ENCODE results near the gene EMILIN3.
"Not testable (repeated sequence)": the region's sequence is repeated elsewhere in the genome, so short reads cannot be mapped to it uniquely, and the experiment has no call there.

The EMILIN3 gene

DNA sequence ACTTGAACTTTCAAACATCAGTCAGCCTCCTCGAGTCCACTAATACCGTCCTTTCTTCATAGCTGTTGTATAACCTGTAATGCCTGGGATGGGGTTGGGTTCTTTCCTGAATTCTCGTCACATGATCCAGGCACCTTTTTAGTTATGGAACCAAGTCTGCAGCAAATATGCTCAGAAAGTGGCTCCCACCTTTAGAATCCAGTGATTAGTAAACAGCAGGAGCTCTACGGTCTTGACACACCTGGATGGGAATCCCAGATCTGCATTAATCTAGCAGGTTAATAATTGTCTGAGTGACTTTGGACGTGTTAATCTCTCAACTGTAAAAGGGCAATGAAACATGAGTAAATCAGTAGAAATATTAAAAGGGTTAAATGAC lies 48.4 kb downstream of the EMILIN3 start:
- H3K9me3 ChIP-seq (ENCODE audit: control insufficient read depth, insufficient read depth, low read length) = no peaks in the 10 kb centered on the region
- H3K27ac ChIP-seq (ENCODE audit: low read length) = no peak overlapping the region
- H3K27me3 ChIP-seq (ENCODE audit: control insufficient read depth, insufficient read depth, low read length) = no peaks in the 10 kb centered on the region
- no peak overlapping the region; the same call in 1 of the 2 replicates for H3K4me3 ChIP-seq (ENCODE audit: low read length)
- no peaks in the 10 kb centered on the region for H3K36me3 ChIP-seq (ENCODE audit: control insufficient read depth, insufficient read depth, low read length)
- no peak for DNase-seq (ENCODE audit: low read depth, low spot score)
- no CpG with 5 or more reads among the region's 5 CpGs for WGBS (ENCODE audit: insufficient coverage, insufficient read length)
- peaks cover 2% of the 10 kb centered on the region; the same call in 1 of the 2 replicates for H3K4me1 ChIP-seq (ENCODE audit: control insufficient read depth, insufficient read depth, low read length)

DNA sequence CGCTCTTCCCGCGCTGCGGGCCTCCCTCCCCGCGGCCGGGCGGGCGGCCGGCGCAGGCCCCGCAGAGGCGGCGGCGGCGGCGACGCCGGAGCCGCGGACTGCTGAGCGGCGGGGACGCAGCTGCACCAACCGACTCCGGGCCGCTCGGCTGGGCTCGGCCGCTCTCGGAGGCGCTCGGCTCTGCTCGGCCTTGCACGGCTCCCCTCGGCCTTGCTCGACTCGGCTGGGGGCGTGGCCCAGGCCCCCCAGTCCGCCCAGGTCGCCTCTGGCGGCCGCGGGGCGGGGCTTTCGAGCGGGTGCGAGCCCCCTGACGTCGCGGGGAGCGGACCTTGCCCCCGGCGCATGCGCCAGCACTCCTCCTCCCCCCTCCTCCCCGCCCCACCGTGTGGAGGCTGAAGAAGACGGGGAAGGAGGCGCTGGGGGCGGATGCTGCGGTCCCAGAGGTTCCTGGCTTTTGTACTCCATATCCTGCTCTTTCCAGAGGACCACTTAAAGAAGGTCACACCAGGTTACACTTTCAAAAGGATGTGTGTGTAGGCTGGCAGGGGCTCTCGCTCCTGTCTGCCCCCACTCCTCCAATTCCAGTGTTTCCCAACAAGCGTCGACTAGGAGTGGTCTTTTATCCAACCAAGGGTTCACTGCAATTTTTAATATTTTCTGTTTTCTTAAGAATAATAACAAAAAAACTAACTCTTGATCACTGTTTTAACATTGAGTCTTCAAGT lies 48.9 kb downstream of the EMILIN3 start, which contains the start of gene ZHX3:
Gene ZHX3 (minus strand): TSS at position 186 of the 725 bp plus-strand sequence. CDS start 112,815 bp downstream, outside the sequence.
- Histone ChIP-seq H3K9me3 (ENCODE audit: control insufficient read depth, insufficient read depth, low read length) (no peaks in the 10 kb centered on the region), H3K27me3 (ENCODE audit: control insufficient read depth, insufficient read depth, low read length) (no peaks in the 10 kb centered on the region), H3K36me3 (ENCODE audit: control insufficient read depth, insufficient read depth, low read length) (no peaks in the 10 kb centered on the region), H3K27ac (ENCODE audit: low read length) (no peak within 1 kb of the TSS), H3K4me1 (ENCODE audit: control insufficient read depth, insufficient read depth, low read length) (peaks cover 2% of the 10 kb centered on the region; the same call in 1 of the 2 replicates), H3K4me3 (ENCODE audit: low read length) (peak within 1 kb of the TSS; percentile 85)
- DNase-seq (ENCODE audit: low read depth, low spot score) = peak; percentile 83
- no CpG with 5 or more reads among the region's 64 CpGs for WGBS (ENCODE audit: insufficient coverage, insufficient read length)

DNA sequence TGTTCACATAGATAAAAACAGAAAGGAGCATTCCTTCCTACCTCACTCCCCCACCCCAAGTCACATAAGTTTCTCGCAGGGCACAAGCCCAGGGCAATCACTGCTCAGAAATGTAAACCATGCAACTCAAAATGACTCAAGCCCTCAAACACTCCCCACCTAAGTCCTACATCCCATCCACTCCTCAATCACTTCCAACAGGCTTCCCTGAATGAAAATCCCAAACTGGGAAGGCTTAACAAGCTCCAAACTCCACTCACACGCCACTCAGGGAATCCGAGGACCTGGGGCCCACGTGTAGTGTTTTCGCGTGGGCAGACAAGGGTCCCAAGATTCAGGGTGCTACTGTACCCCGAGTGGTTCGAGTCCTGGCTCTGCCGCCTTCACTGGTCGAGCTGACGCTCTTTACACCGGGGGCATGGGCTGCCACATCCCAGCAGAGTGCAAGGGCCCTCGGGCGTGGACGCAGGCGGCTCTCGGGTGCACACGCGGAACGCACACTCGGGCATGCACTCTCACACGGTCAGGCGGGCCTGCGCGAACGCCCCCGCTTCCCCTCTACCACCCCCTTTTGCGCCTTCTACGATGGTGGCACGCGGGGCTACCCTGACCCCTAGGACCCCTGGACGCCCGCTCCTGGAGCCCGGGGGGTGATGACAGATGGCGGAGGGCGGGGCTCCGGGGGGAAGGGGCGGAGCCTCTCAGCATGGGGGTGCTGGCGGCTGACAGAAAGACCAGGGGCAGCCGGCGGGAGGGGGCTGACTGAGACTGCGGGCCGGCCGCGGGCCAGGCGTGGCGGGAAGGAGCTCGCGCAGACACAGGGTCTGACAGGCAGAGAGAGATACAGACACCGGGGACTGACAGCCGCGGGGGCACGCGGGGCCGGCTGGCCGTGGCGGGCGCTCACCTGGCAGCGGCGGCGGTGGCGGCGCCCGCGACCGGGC lies 49.7 kb downstream of the EMILIN3 start:
- DNase-seq (ENCODE audit: low read depth, low spot score) = no peak
- WGBS (ENCODE audit: insufficient coverage, insufficient read length) = no CpG with 5 or more reads among the region's 66 CpGs

DNA sequence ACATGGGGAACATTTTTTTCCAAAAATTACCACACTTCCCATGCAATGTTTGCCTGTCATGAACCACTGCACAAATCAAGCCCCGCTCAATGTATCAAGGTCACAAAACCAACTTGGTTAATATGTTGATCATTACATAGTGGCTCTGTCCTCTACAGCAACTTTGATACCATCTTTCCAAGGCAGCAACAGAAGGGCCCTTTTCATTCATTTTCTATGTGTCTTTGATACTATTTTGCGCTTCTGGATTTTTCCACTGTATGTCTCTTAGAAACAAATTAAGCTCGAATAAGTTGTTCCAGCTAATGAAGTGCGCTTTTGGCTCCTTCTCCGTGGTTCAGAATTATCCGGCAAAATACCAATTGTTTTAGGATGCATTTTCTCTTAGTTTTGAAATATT lies 50.6 kb downstream of the EMILIN3 start:
- no peak for DNase-seq (ENCODE audit: low read depth, low spot score)
- no peak overlapping the region for H3K27ac ChIP-seq (ENCODE audit: low read length)
- H3K4me1 ChIP-seq (ENCODE audit: control insufficient read depth, insufficient read depth, low read length) = peaks cover 2% of the 10 kb centered on the region; the same call in 1 of the 2 replicates
- WGBS (ENCODE audit: insufficient coverage, insufficient read length) = no CpG with 5 or more reads among the region's 6 CpGs
- no peak overlapping the region for H3K4me3 ChIP-seq (ENCODE audit: low read length)
- H3K27me3 ChIP-seq (ENCODE audit: control insufficient read depth, insufficient read depth, low read length) = no peaks in the 10 kb centered on the region; the same call in 1 of the 2 replicates
- H3K36me3 ChIP-seq (ENCODE audit: control insufficient read depth, insufficient read depth, low read length) = no peaks in the 10 kb centered on the region
- H3K9me3 ChIP-seq (ENCODE audit: control insufficient read depth, insufficient read depth, low read length) = no peaks in the 10 kb centered on the region

More for the DNA sequence above, 49.7 kb downstream of the EMILIN3 start:
- Histone ChIP-seq H3K4me1 (ENCODE audit: control insufficient read depth, insufficient read depth, low read length) (peaks cover 2% of the 10 kb centered on the region; the same call in 1 of the 2 replicates), H3K4me3 (ENCODE audit: low read length) (peak overlapping the region; percentile 85), H3K27me3 (ENCODE audit: control insufficient read depth, insufficient read depth, low read length) (no peaks in the 10 kb centered on the region), H3K27ac (ENCODE audit: low read length) (no peak overlapping the region), H3K36me3 (ENCODE audit: control insufficient read depth, insufficient read depth, low read length) (no peaks in the 10 kb centered on the region), H3K9me3 (ENCODE audit: control insufficient read depth, insufficient read depth, low read length) (no peaks in the 10 kb centered on the region)

DNA sequence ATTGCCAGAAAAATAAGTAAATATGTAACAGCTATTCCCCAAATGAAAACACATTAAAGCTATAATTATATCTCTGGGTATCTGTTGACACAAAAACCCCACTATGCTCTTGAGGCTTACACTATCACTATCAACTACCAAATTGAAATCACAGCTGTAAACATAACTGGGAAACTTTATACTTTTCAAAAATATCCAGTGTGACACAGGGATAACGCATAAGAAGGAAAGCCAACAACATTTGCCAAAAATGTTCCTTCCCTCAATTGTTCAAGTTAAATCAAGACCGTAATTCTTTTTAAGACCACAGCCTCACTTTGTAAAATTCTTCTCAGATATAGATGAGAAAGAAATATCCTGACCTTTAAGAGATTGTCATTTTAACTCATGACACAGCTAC lies 52.2 kb downstream of the EMILIN3 start:
- Histone ChIP-seq H3K4me3 (ENCODE audit: low read length) (no peak overlapping the region), H3K36me3 (ENCODE audit: control insufficient read depth, insufficient read depth, low read length) (no peaks in the 10 kb centered on the region), H3K27ac (ENCODE audit: low read length) (no peak overlapping the region), H3K9me3 (ENCODE audit: control insufficient read depth, insufficient read depth, low read length) (no peaks in the 10 kb centered on the region), H3K27me3 (ENCODE audit: control insufficient read depth, insufficient read depth, low read length) (no peaks in the 10 kb centered on the region; the same call in 1 of the 2 replicates), H3K4me1 (ENCODE audit: control insufficient read depth, insufficient read depth, low read length) (peaks cover 2% of the 10 kb centered on the region; the same call in 1 of the 2 replicates)
- no peak for DNase-seq (ENCODE audit: low read depth, low spot score)
- no CpG with 5 or more reads among the region's 2 CpGs for WGBS (ENCODE audit: insufficient coverage, insufficient read length)

DNA sequence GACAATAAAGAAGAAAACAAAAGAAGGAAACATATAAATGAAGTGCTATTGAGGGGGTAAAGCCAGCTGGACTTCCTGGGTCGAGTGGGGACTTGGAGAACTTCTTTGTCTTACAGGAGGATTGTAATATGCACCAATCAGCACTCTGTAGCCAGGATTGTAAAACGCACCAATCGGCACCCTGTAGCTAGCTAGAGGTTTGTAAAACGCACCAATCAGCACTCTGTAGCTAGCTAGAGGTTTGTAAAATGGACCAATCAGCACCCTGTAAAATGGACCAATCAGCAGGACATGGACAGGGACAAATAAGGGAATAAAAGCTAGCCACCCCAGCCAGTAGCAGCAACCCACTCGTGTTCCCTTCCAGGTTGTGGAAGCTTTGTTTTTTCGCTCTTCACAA lies 54.6 kb downstream of the EMILIN3 start:
- not testable (repeated sequence) for H3K4me3 ChIP-seq (ENCODE audit: low read length); H3K9me3 ChIP-seq (ENCODE audit: control insufficient read depth, insufficient read depth, low read length); H3K36me3 ChIP-seq (ENCODE audit: control insufficient read depth, insufficient read depth, low read length); H3K4me1 ChIP-seq (ENCODE audit: control insufficient read depth, insufficient read depth, low read length); H3K27me3 ChIP-seq (ENCODE audit: control insufficient read depth, insufficient read depth, low read length); H3K27ac ChIP-seq (ENCODE audit: low read length); DNase-seq (ENCODE audit: low read depth, low spot score)
- no CpG with 5 or more reads among the region's 6 CpGs for WGBS (ENCODE audit: insufficient coverage, insufficient read length)

Data from iPS DF 6.9 (cell line).